A172 (cell line): ENCODE results near the gene PTGES3. TPM values are rescaled to one million over a fixed set of nuclear protein-coding genes. Genes with fewer than 3 reads are reported as not detected.

Experiments
- DNase-seq: peaks from one replicate; pipeline ENCODE4 v3.0.0-alpha.2; 2015; ENCODE audit warnings: low spot score
- total RNA-seq: library from RNA; depleted of rRNA; stranded (reverse); fragments of >200 nt; shearing (Covaris generic); gene quantifications from 2 replicates; pipeline ENCODE4 v1.2.3, GENCODE V29; 2014; rRNA removed

The PTGES3 gene
- total RNA-seq, 1 experiment from 2014 or later: 222 TPM

DNA sequence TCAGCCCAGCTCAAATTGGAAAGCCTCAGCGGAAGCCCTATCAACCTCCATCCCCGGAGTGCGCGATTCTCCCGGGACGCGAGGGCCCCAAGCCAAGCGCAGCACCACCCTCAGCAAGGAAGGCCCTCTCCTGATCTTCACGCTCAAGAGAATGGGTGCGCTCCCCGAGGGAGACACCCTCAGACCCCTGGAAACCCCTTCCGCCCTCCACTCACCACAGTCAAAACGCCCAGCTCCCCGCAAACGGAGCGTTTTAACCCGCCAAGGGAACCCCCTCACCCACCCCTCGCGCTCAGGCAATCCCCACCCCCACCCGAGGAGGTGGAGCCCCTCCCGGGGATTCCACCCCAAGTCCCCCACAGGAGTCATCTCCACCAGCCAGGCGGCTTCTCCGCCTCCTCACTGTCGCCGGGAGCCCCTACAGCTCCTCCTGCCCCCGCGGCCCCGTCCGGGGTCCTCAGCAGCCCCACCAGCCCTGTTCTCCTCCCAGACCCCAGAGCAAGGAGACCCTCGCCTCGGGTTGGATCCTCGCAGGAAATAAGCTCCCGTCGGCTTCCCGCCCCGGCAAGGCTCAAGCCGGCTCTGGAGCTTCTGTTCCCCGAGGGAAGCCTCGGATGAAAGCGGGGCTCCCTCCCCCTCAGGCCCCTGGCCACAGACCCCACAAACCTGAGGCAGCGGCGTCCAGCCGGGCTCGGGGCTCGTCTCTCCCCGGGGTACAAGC lies 58.5 kb downstream of the PTGES3 start:
- no peak for DNase-seq

DNA sequence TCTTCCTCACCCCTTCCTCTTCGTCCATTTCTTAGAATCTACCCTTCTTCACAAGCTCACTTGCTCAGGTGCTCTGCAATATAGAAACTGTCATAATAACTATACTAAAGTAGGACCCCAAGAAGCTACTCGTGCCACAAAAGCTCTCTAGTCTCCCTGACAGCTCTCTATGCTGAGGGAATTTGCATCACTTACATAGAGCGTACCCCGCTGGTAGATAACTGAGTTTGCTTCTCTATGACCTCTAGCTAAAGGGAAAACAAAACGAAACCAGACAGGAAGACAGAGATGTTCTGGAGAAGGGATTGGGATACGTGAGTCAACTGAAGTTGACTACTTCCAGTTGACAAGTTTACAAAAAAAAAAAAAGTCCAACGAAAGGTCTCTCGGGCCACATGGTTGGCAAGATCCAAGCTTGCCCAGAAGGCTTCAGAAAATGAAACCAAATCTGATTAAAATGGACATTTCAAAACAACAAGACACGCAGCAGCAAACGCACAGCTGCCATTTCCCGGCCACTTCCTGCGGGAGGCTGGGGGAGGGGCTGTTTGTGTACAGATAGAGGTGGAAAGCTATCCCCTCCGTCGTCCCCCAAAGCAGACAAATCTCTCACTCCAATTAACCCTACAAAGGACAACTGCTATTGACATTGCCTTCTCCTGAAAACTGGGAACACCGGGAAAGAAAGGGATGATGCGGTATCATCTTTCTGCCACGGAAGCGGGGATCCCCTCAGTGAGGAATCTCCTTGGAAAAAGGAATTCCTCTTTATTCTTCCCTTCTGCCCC lies 59.2 kb downstream of the PTGES3 start:
- peak; percentile 36 for DNase-seq

DNA sequence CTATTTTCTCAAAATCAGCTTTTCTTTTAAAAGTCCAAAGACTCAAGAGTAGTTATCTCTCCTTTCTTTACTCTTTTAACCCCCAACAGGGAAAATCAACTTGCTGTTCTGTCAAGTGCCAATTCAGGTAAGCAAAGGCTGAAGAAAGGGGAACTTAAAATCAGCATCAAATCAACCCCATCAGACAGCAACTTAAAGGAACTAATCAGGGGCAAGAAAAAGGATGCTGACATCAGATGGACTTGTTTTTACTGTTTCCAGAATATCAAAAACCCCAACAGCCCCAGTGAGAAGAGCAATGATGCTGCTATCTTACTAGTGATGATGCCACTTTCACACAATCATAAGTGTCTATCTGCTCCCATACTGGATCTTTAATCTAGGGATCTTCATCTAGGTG lies 61.4 kb downstream of the PTGES3 start:
- DNase-seq: no peak

DNA sequence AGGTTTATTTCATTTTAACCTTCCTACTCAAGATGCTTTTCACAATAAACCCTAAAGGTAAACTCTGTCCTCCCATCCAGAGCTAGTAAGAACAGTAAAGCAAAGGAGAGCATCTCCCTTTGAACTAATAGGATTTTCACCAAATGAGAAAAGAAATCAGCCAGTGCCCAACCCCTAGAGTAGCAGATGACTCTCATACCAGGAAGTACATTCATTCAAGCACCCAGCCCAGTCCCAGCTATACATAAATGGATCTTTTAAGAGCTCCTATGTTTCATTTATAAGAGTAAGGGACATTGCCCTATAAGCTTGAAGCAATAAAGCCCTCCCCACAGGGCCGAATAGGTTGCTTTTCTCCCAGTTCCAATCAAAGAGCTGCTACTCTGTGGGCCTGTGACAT lies 65.5 kb downstream of the PTGES3 start:
- no peak for DNase-seq

DNA sequence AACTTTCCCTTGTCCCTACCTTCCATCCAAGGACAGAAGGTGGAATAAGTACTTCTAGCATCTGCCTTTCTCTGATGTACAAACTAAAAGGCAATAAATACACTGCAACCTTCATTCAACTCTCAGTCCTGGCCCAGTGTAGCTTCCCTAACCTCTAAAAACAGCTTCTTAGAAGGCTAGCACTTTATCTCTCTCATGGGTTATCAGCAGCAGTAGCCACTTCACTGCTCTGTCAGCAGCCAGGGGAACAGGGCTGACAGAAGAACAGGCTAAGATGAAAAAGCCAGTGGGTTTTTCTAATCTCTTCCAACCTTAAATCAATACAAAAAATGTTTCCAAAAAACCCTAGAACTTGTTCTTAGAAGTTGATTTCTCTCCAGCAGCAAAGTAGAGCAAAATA lies 71.2 kb downstream of the PTGES3 start:
- DNase-seq: no peak

DNA sequence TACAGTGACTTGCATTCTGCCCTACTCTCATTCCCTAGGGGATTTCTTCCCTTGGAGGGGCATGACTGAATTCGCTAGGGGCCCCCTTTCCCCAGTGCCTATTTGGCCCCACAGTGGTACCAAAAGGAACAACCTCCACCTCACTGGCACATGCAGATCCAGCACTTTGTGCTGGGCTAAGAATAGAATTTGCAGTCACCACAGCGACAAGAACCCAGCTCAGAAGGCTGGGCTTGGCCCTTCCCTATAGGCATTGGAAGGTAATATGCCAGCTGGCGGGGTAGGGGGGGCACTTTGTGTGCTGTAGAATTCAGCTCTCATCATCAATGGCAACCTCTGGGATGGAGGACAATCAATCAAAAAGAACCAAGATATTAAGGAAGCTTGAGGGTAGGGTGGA lies 71.8 kb downstream of the PTGES3 start:
- no peak for DNase-seq

DNA sequence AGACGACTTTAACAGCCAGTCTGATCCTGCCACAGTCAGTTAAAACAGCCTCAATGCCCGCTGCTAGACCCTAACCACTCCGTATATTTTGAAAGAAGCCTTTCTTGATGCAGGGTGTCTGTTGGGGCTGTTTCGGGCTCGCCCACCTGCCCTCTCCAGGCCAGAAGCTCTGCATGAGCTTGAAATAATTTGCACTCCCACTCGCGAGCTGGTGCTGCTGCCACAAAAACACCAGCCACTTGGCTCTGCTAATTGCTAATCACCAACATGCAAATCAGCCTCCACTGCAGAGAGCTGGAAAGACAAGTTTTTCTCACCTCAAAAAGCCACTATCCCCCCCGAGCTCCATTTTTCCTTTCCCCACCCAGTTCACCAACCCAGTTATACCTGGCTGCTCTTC lies 73.5 kb downstream of the PTGES3 start:
- DNase-seq: no peak

Other genes with a start within 250 kb of the PTGES3 start
- 13.8 and 18.3 TPM in 2 replicates for gene TIMELESS, start 238.9 kb downstream of the PTGES3 start, total RNA-seq
- gene MIP, start 233.6 kb downstream of the PTGES3 start, total RNA-seq: not detected in 2 replicates
- gene SPRYD4, start 219.7 kb downstream of the PTGES3 start, total RNA-seq: 1.5 and 2.2 TPM in 2 replicates
- 2.4 TPM in 1 of 2 replicates, not detected in the other for gene GLS2, start 200.1 kb downstream of the PTGES3 start, total RNA-seq
- 7.4 and 11.1 TPM in 2 replicates for gene RBMS2, start 166.5 kb downstream of the PTGES3 start, total RNA-seq
- gene BAZ2A, start 58.0 kb downstream of the PTGES3 start, total RNA-seq: 16.6 and 20.9 TPM in 2 replicates
- 710 and 775 TPM in 2 replicates for gene ATP5F1B, start 42.3 kb downstream of the PTGES3 start, total RNA-seq
- gene NACA, start 37.0 kb upstream of the PTGES3 start, total RNA-seq: 1,709 and 1,797 TPM in 2 replicates
- gene PRIM1, start 64.0 kb upstream of the PTGES3 start, total RNA-seq: 32.6 and 45.6 TPM in 2 replicates
- 3.7 and 13.8 TPM in 2 replicates for gene HSD17B6, start 75.0 kb upstream of the PTGES3 start, total RNA-seq
- 0.12 TPM in 1 of 2 replicates, not detected in the other for gene SDR9C7, start 246.1 kb upstream of the PTGES3 start, total RNA-seq